Stomach smooth muscle (tissue), 2 donors: ENCODE results near the gene DDX51.
"Not testable (repeated sequence)": the region's sequence is repeated elsewhere in the genome, so short reads cannot be mapped to it uniquely, and the experiment has no call there.

Experiments
- H3K27ac ChIP-seq: one replicate; pipeline ENCODE4 v1.7.0; 2013; ENCODE audit warnings: mild to moderate bottlenecking, low read length, inconsistent platforms
- H3K27me3 ChIP-seq, 2 donors: one replicate each; pipeline ENCODE4 v1.7.0; 2013; ENCODE audit warnings: low read length in 2 of 2; ENCODE audit not compliant: insufficient read depth in 2 of 2, control insufficient read depth in 1 of 2
- H3K36me3 ChIP-seq, 2 donors: one replicate each; pipeline ENCODE4 v1.7.0; 2013; ENCODE audit warnings: low read length in 2 of 2; ENCODE audit not compliant: control insufficient read depth in 2 of 2, insufficient read depth in 2 of 2
- H3K4me1 ChIP-seq: one replicate; pipeline ENCODE4 v1.7.0; 2013; ENCODE audit warnings: low read length; ENCODE audit not compliant: control insufficient read depth, insufficient read depth
- H3K4me3 ChIP-seq, 2 donors: one replicate each; pipeline ENCODE4 v1.7.0; 2013; ENCODE audit warnings: low read length in 2 of 2
- H3K9ac ChIP-seq, 2 donors: one replicate each; pipeline ENCODE4 v1.7.0; 2013; ENCODE audit warnings: low read length in 2 of 2, mild to moderate bottlenecking in 1 of 2
- H3K9me3 ChIP-seq, 2 donors: one replicate each; pipeline ENCODE4 v1.7.0; 2013; ENCODE audit warnings: low read length in 2 of 2; ENCODE audit not compliant: control insufficient read depth in 2 of 2
- donor health status: healthy.
- donor health status: Pancreatic carcinoma.

Gene DDX51

DNA sequence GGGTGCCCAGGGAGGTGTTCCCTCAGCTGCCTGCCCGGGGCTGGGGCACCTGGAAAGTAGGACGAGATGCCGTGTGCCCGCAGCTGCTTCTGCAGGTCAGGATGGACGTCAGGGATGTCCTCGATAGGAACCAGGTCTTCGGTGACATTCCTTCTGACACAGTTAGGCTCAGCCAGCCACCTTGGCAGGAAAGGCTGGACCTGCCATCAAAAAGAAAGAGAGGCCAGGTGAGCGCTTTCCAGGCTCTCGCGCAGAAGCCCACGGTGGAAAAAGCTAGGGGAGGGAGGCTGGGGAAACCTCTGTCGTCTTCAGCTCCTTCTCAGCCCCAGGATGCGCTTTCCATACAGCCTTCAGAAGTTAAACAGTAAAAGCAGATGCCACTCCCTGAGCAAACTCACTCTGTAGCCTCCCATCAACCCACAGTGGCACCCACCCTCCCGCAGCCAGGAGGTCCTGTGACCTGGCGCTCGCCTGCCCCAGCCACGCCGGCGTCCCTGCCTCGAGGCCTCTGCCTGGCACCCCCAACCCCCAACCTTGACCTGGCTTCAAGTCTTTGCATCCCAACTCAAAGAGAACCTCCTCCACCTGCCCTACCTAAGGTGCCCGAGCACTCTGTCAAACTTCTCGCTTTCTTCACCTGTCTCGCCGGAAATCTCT lies 1.3 kb downstream of the DDX51 start:
- peaks cover 28 to 32% of the 10 kb centered on the region in 2 donors for H3K36me3 ChIP-seq
- H3K4me3 ChIP-seq, result peak overlapping the region; percentile 63 to 92
- H3K9me3 ChIP-seq, result no peaks in the 10 kb centered on the region
- H3K27me3 ChIP-seq, result no peaks in the 10 kb centered on the region
- no peak overlapping the region for H3K27ac ChIP-seq
- peaks cover 31% of the 10 kb centered on the region for H3K4me1 ChIP-seq
- H3K9ac ChIP-seq, result peak overlapping the region in 1 of 2 donors; percentile 50

GRCh38 chr12:132141976-132142678 lies 2.0 kb downstream of the DDX51 start:
- H3K36me3 ChIP-seq, result peaks cover 28 to 32% of the 10 kb centered on the region in 2 donors
- no peak overlapping the region for H3K27ac ChIP-seq
- H3K9me3 ChIP-seq, result no peaks in the 10 kb centered on the region
- peak overlapping the region in 1 of 2 donors; percentile 92 for H3K4me3 ChIP-seq
- peaks cover 31% of the 10 kb centered on the region for H3K4me1 ChIP-seq
- no peaks in the 10 kb centered on the region for H3K27me3 ChIP-seq
- H3K9ac ChIP-seq, result no peak overlapping the region

DNA sequence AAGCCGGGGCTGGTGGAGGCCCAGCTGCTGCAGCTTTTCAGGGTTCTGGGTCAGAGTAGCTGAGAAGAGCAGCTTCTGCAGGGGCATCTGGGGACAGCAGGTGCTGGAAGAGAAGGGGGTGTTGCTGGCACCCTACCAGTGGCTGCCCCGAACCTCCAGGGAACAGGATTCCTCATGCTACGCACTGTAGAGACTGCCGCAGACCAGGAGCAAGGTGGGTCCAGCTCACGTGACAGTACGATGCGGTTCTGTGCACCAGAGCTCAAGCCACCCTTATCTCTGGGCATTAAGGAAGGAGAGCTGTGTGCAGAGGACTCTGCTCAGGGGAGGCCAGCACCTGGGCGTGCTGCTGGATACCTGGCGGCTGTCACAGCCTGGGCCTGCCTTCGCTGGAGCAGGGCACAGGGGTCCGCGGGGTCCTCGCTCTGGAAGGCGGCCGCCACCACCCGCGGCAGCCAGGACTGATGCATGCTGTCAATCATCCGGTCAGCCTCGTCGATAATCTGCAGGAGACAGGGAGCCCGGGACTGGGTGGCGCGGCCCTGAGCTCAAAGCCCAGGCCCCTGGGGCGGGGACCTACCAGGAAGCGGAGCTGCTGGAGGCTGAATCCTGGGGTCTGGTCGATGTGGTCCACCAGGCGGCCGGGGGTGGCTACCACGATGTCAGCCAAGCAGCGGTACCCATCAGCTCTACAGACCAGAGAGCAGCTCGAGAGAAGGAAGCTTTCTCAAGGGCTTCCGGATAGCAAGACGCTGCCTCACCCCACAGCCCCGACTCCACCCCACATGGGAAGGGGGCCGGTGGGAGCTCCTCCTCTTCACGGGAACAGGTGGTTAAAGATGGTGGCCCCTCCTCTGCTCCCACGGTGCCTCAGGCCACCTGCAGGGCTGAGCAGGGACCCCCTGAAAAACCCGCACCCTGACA lies 2.9 kb downstream of the DDX51 start:
- Histone ChIP-seq H3K4me1 (peaks cover 31% of the 10 kb centered on the region), H3K9ac (no peak overlapping the region), H3K27ac (no peak overlapping the region), H3K9me3 (no peaks in the 10 kb centered on the region), H3K27me3 (no peaks in the 10 kb centered on the region), H3K36me3 (peaks cover 28 to 32% of the 10 kb centered on the region in 2 donors), H3K4me3 (no peak overlapping the region)

DNA sequence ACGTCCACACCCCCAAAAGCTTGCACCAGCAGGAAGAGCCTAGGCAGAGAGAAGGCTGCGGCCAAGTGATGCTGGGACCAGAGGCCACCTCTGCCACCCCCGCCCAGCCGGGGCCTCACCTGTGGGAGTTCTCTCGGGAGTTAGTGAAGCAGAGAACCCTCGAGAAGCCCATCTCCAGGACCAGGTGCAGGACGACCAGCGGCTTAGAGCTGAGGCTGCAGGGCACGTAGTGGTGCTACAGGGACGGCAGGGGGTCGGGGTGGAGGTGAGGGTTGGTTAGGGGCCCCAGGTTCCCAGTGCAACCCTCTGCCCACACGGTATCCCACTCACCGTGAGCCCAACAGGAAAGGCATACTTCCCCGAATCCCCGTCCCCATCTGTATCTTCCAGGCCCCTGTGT lies 3.6 kb downstream of the DDX51 start:
- H3K36me3 ChIP-seq, result peaks cover 28 to 32% of the 10 kb centered on the region in 2 donors
- H3K9me3 ChIP-seq, result no peaks in the 10 kb centered on the region

DNA sequence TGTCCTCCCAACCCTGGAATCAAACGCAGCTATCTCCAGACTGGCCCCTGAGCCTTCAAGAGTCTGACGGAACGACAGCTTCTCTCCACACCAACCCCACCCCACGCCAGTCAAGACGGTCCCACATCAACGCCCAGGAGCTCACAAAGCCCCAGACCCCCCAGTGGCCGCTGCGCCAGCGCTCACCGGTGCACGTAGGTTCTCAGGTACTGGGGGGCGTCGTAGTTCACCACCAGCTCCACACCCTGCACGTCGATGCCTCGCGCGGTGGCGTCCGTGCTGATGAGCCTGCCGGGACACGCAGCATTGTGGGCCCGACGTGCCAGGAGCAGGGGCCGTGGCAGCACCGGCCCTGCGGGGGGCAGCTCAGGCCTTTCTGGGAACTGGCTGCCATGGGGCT lies 4.2 kb downstream of the DDX51 start:
- Histone ChIP-seq H3K9me3 (no peaks in the 10 kb centered on the region), H3K9ac (no peak overlapping the region), H3K4me3 (no peak overlapping the region), H3K36me3 (peaks cover 28 to 32% of the 10 kb centered on the region in 2 donors), H3K27ac (no peak overlapping the region), H3K4me1 (peaks cover 23% of the 10 kb centered on the region), H3K27me3 (no peaks in the 10 kb centered on the region)

More for the DNA sequence above, 3.6 kb downstream of the DDX51 start:
- Histone ChIP-seq H3K4me1 (peaks cover 29% of the 10 kb centered on the region), H3K27me3 (no peaks in the 10 kb centered on the region), H3K27ac (no peak overlapping the region), H3K9ac (no peak overlapping the region), H3K4me3 (no peak overlapping the region)

- Histone ChIP-seq H3K4me1 (peaks cover 20% of the 10 kb centered on the region), H3K9ac (no peak overlapping the region), H3K36me3 (peaks cover 28 to 32% of the 10 kb centered on the region in 2 donors)
These were observed 4.9 kb downstream of the DDX51 start for GRCh38 chr12:132138941-132139871.

DNA sequence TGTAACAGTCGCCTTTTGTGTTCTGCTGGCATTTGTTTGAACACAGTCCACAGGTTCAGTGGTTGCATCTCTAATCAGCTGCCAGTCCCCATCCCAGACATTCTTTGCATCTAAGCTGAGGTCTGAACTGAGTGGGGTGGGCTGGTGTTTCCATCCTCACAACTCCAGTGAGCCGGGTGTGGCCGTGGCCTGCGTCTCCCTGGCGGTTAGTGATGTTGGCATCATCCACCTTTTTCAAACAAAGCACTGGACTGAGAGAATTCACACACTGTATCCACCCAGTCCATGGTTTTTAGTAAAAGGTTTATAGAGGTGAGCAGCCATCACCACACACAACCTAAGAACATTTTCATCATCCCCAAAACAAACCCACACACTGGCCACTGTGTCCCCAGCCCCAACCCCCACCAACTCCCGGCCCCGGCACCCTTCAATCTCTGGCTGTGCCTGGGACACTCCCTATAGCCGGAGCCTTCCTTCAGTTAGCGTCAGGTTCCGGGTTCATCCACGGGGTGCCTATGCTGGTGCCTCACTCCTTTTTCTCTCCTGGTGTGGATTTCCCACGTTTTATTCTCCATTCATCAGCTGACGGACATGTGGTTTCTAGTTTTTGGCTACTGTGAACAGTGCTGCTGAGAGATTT lies 6.5 kb downstream of the DDX51 start:
- no peak overlapping the region for H3K27ac ChIP-seq
- no peaks in the 10 kb centered on the region for H3K27me3 ChIP-seq
- peaks cover 28 to 32% of the 10 kb centered on the region in 2 donors for H3K36me3 ChIP-seq

More at GRCh38 chr12:132138941-132139871, 4.9 kb downstream of the DDX51 start:
- no peak overlapping the region for H3K27ac ChIP-seq
- no peak overlapping the region for H3K4me3 ChIP-seq
- no peaks in the 10 kb centered on the region for H3K27me3 ChIP-seq
- H3K9me3 ChIP-seq, result no peaks in the 10 kb centered on the region

DNA sequence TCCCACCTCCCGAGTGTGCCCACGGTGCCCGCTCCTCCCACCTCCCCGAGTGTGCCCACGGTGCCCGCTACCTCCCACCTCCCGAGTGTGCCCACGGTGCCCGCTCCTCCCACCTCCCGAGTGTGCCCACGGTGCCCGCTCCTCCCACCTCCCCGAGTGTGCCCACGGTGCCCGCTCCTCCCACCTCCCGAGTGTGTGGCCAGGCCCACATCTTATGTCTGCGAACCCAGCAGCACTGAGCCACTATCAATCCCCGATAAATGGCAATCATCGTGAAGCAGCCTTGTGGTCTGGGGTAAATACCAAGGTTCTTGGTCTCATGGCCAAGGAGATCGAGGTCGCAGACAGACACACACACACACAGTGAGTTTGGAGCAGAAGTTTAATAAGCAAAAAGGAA lies 7.9 kb downstream of the DDX51 start:
- not testable (repeated sequence) for H3K27me3 ChIP-seq, H3K9ac ChIP-seq, H3K4me1 ChIP-seq, H3K9me3 ChIP-seq, H3K27ac ChIP-seq, H3K4me3 ChIP-seq
- H3K36me3 ChIP-seq, result peaks cover 18 to 25% of the 10 kb centered on the region in 2 donors

More for the DNA sequence above, 6.5 kb downstream of the DDX51 start:
- no peak overlapping the region for H3K4me3 ChIP-seq
- H3K4me1 ChIP-seq, result peaks cover 8% of the 10 kb centered on the region
- H3K9me3 ChIP-seq, result no peaks in the 10 kb centered on the region
- no peak overlapping the region for H3K9ac ChIP-seq

DNA sequence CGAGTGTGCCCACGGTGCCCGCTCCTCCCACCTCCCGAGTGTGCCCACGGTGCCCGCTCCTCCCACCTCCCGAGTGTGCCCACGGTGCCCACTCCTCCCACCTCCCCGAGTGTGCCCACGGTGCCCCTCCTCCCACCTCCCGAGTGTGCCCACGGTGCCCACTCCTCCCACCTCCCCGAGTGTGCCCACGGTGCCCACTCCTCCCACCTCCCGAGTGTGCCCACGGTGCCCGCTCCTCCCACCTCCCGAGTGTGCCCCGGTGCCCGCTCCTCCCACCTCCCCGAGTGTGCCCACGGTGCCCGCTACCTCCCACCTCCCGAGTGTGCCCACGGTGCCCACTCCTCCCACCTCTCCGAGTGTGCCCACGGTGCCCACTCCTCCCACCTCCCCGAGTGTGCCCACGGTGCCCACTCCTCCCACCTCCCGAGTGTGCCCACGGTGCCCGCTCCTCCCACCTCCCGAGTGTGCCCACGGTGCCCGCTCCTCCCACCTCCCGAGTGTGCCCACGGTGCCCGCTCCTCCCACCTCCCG lies 9.4 kb downstream of the DDX51 start:
- not testable (repeated sequence) for H3K9ac ChIP-seq, H3K27me3 ChIP-seq, H3K9me3 ChIP-seq, H3K4me1 ChIP-seq, H3K4me3 ChIP-seq, H3K27ac ChIP-seq
- peaks cover 4 to 10% of the 10 kb centered on the region in 2 donors for H3K36me3 ChIP-seq
